Mesenchymal stem cell (in vitro differentiated cells and primary cell): ENCODE data around the gene VPS26C.
A peak's percentile ranks its signal among the peaks of the same experiment; 100 is the strongest.

Experiments
- DNase-seq: peaks from one replicate; pipeline ENCODE4 v3.0.0-alpha.2; 2013
- H2AFZ ChIP-seq: one replicate; pipeline ENCODE4 v1.6.1; 2013; ENCODE audit warnings: low read depth, mild to moderate bottlenecking, control low read depth, inconsistent platforms, low read length, moderate library complexity
- H2AK5ac ChIP-seq: 2 replicates; pipeline ENCODE4 v1.6.1; 2013; ENCODE audit warnings: low read length, moderate library complexity, mild to moderate bottlenecking, inconsistent platforms; ENCODE audit not compliant: severe bottlenecking
- H2BK120ac ChIP-seq: one replicate; pipeline ENCODE4 v1.6.1; 2013; ENCODE audit warnings: low read depth, mild to moderate bottlenecking, inconsistent platforms, low read length, moderate library complexity
- H2BK12ac ChIP-seq, 2 experiments: one replicate each; pipeline ENCODE4 v1.6.1; 2013; ENCODE audit warnings: inconsistent platforms in 2 of 2, low read length in 2 of 2, mild to moderate bottlenecking in 2 of 2, moderate library complexity in 2 of 2, control low read depth in 1 of 2
- H2BK15ac ChIP-seq: one replicate; pipeline ENCODE4 v1.6.1; 2013; ENCODE audit warnings: mild to moderate bottlenecking, low read depth, inconsistent platforms; ENCODE audit not compliant: poor library complexity, severe bottlenecking
- H2BK5ac ChIP-seq: 2 replicates; pipeline ENCODE4 v1.6.1; 2013; ENCODE audit warnings: low read depth, mild to moderate bottlenecking, low read length, control low read depth, inconsistent platforms; ENCODE audit not compliant: poor library complexity, severe bottlenecking
- H3K14ac ChIP-seq, 2 experiments: one replicate each; pipeline ENCODE4 v1.6.1; 2013; ENCODE audit warnings: inconsistent platforms in 2 of 2, low read length in 2 of 2, control low read depth in 1 of 2, mild to moderate bottlenecking in 1 of 2, moderate library complexity in 1 of 2
- H3K18ac ChIP-seq, 2 experiments: one replicate each; pipeline ENCODE4 v1.6.1; 2013; ENCODE audit warnings: inconsistent platforms in 2 of 2, low read length in 2 of 2, control low read depth in 1 of 2, low read depth in 1 of 2, mild to moderate bottlenecking in 1 of 2
- H3K23ac ChIP-seq, 2 experiments: one replicate each; pipeline ENCODE4 v1.6.1; 2013; ENCODE audit warnings: inconsistent platforms in 2 of 2, low read length in 2 of 2, mild to moderate bottlenecking in 2 of 2, moderate library complexity in 2 of 2, control low read depth in 1 of 2
- H3K27ac ChIP-seq: 2 replicates; pipeline ENCODE4 v1.5.1; 2013; ENCODE audit warnings: mild to moderate bottlenecking, moderate library complexity, low read length, control low read depth, inconsistent platforms; ENCODE audit not compliant: poor library complexity, severe bottlenecking
- H3K27me3 ChIP-seq, 2 experiments: 2 replicates each; pipeline versions ENCODE4 v1.6.1 to v1.7.0; 2013; ENCODE audit warnings: low read length in 2 of 2, mild to moderate bottlenecking in 2 of 2, moderate library complexity in 2 of 2, control low read depth in 1 of 2, inconsistent platforms in 1 of 2; ENCODE audit not compliant: control insufficient read depth in 1 of 2, insufficient read depth in 1 of 2
- H3K36me3 ChIP-seq, 2 experiments: 2 replicates each; pipeline versions ENCODE4 v1.6.1 to v1.7.0; 2013; ENCODE audit warnings: low read length in 2 of 2, control low read depth in 1 of 2, inconsistent platforms in 1 of 2, low read depth in 1 of 2, mild to moderate bottlenecking in 1 of 2; ENCODE audit not compliant: insufficient read depth in 2 of 2, control insufficient read depth in 1 of 2
- H3K4ac ChIP-seq, 2 experiments: one replicate each; pipeline ENCODE4 v1.6.1; 2013; ENCODE audit warnings: inconsistent platforms in 2 of 2, low read length in 2 of 2, mild to moderate bottlenecking in 2 of 2, moderate library complexity in 2 of 2, control low read depth in 1 of 2, low read depth in 1 of 2
- H3K4me1 ChIP-seq: 2 replicates; pipeline ENCODE4 v1.6.1; 2013; ENCODE audit warnings: low read depth, low read length, control low read depth; ENCODE audit not compliant: control insufficient read depth, insufficient read depth
- H3K4me2 ChIP-seq: 2 replicates; pipeline ENCODE4 v1.6.1; 2013; ENCODE audit warnings: low read length, mild to moderate bottlenecking, inconsistent platforms; ENCODE audit not compliant: poor library complexity, severe bottlenecking
- H3K4me3 ChIP-seq, 2 experiments: 2 replicates each; pipeline versions ENCODE4 v1.5.1 to v1.7.0; 2013; ENCODE audit warnings: low read length in 2 of 2, mild to moderate bottlenecking in 2 of 2, control low read depth in 1 of 2, low read depth in 1 of 2; ENCODE audit not compliant: insufficient read depth in 1 of 2
- H3K79me1 ChIP-seq: replicated peaks from 2 replicates; pipeline ENCODE4 v1.6.1; 2013; ENCODE audit warnings: mild to moderate bottlenecking, control low read depth, low read length, inconsistent platforms; ENCODE audit not compliant: poor library complexity, severe bottlenecking
- H3K9ac ChIP-seq: 2 replicates; pipeline ENCODE4 v1.7.0; 2013; ENCODE audit warnings: mild to moderate bottlenecking, low read length, moderate library complexity
- H3K9me3 ChIP-seq: 2 replicates; pipeline ENCODE4 v1.7.0; 2013; ENCODE audit warnings: mild to moderate bottlenecking, low read length; ENCODE audit not compliant: control insufficient read depth
- H4K8ac ChIP-seq: one replicate; pipeline ENCODE4 v1.6.1; 2013; ENCODE audit warnings: inconsistent platforms, mild to moderate bottlenecking, low read length, moderate library complexity
- H4K91ac ChIP-seq: one replicate; pipeline ENCODE4 v1.6.1; 2013; ENCODE audit warnings: mild to moderate bottlenecking, low read length, inconsistent platforms
- WGBS: methylation state at CpG from one replicate; pipeline ENCODE4 v1.1.7; 2013; ENCODE audit warnings: mixed read lengths; 5-methylcytosine and 5-hydroxymethylcytosine counted together

VPS26C gene

GRCh38 chr21:37183749-37184148 lies 83.4 kb downstream of the VPS26C start:
- Histone ChIP-seq H2BK12ac (no peak overlapping the region), H3K36me3 (peaks cover 25 to 81% of the 10 kb centered on the region in 2 experiments), H4K8ac (no peak overlapping the region), H3K4me1 (peaks cover 1% of the 10 kb centered on the region), H3K18ac (no peak overlapping the region), H3K27me3 (no peaks in the 10 kb centered on the region), H3K14ac (no peak overlapping the region), H3K23ac (no peak overlapping the region), H2BK15ac (no peak overlapping the region), H3K4me3 (no peak overlapping the region), H3K9me3 (peaks cover 4% of the 10 kb centered on the region), H2BK5ac (no peak overlapping the region), H2AK5ac (no peak overlapping the region), H3K27ac (no peak overlapping the region), H3K4ac (no peak overlapping the region), H2AFZ (no peak overlapping the region), H4K91ac (no peak overlapping the region), H3K79me1 (peaks cover 33% of the 10 kb centered on the region), H3K4me2 (no peak overlapping the region), H2BK120ac (no peak overlapping the region), H3K9ac (no peak overlapping the region)
- WGBS: 96% methylated on average over 2 of the region's 3 CpGs
- DNase-seq: no peak

- H3K4me3 ChIP-seq: no peak overlapping the region
- no peak overlapping the region for H3K23ac ChIP-seq
- no peak overlapping the region for H3K4ac ChIP-seq
- no peak overlapping the region for H2BK120ac ChIP-seq
- H2BK12ac ChIP-seq: no peak overlapping the region
- H3K14ac ChIP-seq: no peak overlapping the region
- no peak overlapping the region for H2BK15ac ChIP-seq
- H4K8ac ChIP-seq: no peak overlapping the region
- no peak overlapping the region for H3K27ac ChIP-seq
- WGBS: 94% methylated on average over 6 of the region's 6 CpGs
- no peak overlapping the region for H2AK5ac ChIP-seq
- H3K4me2 ChIP-seq: no peak overlapping the region
- no peak overlapping the region for H2AFZ ChIP-seq
- H4K91ac ChIP-seq: no peak overlapping the region
- H3K9me3 ChIP-seq: peaks cover 4% of the 10 kb centered on the region
- H3K27me3 ChIP-seq: no peaks in the 10 kb centered on the region
- DNase-seq: no peak
- H3K79me1 ChIP-seq: peaks cover 38% of the 10 kb centered on the region
- H2BK5ac ChIP-seq: no peak overlapping the region
- H3K36me3 ChIP-seq: peaks cover 27 to 80% of the 10 kb centered on the region in 2 experiments
- H3K18ac ChIP-seq: no peak overlapping the region
- H3K9ac ChIP-seq: no peak overlapping the region
- peaks cover 1% of the 10 kb centered on the region for H3K4me1 ChIP-seq
These were observed 84.9 kb downstream of the VPS26C start for GRCh38 chr21:37182222-37182621.

- Histone ChIP-seq H3K9ac (no peak overlapping the region), H3K27me3 (no peaks in the 10 kb centered on the region), H4K91ac (no peak overlapping the region), H2BK5ac (no peak overlapping the region), H3K14ac (no peak overlapping the region), H2AFZ (no peak overlapping the region), H3K36me3 (peaks cover 30 to 81% of the 10 kb centered on the region in 2 experiments), H2BK15ac (no peak overlapping the region), H3K27ac (no peak overlapping the region), H2AK5ac (no peak overlapping the region), H3K4me3 (no peak overlapping the region), H2BK120ac (no peak overlapping the region), H3K4me1 (peaks cover 1% of the 10 kb centered on the region), H3K18ac (no peak overlapping the region), H2BK12ac (no peak overlapping the region), H3K23ac (no peak overlapping the region), H3K4me2 (no peak overlapping the region), H4K8ac (no peak overlapping the region), H3K9me3 (peaks cover 4% of the 10 kb centered on the region), H3K79me1 (peaks cover 41% of the 10 kb centered on the region), H3K4ac (no peak overlapping the region)
- no peak for DNase-seq
- WGBS: 92% methylated on average over 3 of the region's 3 CpGs
These were observed 86.1 kb downstream of the VPS26C start for GRCh38 chr21:37181059-37181458.

GRCh38 chr21:37176716-37177115 lies 90.4 kb downstream of the VPS26C start:
- no peaks in the 10 kb centered on the region for H3K27me3 ChIP-seq
- no peak overlapping the region for H3K4ac ChIP-seq
- H4K91ac ChIP-seq: no peak overlapping the region
- H2BK15ac ChIP-seq: no peak overlapping the region
- H3K9ac ChIP-seq: no peak overlapping the region
- no peak overlapping the region for H2BK120ac ChIP-seq
- H4K8ac ChIP-seq: no peak overlapping the region
- peaks cover 4% of the 10 kb centered on the region for H3K9me3 ChIP-seq
- H3K23ac ChIP-seq: peak overlapping the region in 1 of 2 experiments; percentile 6
- no peak overlapping the region for H2BK12ac ChIP-seq
- no peaks in the 10 kb centered on the region for H3K4me1 ChIP-seq
- H3K36me3 ChIP-seq: peaks cover 34 to 81% of the 10 kb centered on the region in 2 experiments
- no peak overlapping the region for H2AK5ac ChIP-seq
- no peak overlapping the region for H3K14ac ChIP-seq
- H3K4me3 ChIP-seq: no peak overlapping the region
- H3K27ac ChIP-seq: no peak overlapping the region
- WGBS: 94% methylated on average over 5 of the region's 5 CpGs
- no peak overlapping the region for H2BK5ac ChIP-seq
- no peak overlapping the region for H3K18ac ChIP-seq
- H2AFZ ChIP-seq: no peak overlapping the region
- peaks cover 36% of the 10 kb centered on the region for H3K79me1 ChIP-seq
- no peak overlapping the region for H3K4me2 ChIP-seq
- DNase-seq: no peak
